GM23338 (cell line): Measurements from ENCODE around the gene IFIT1B.

Experiments used
- EZH2 ChIP-seq: fragments of 200-600 bp; sonication (generic); IDR thresholded peaks from one replicate; pipeline ENCODE4 v1.8.0; 2017; ENCODE audit warnings: antibody characterized with exemption, mild to moderate bottlenecking, low read depth; ENCODE audit not compliant: unreplicated experiment
- EZH2phosphoT487 ChIP-seq: fragments of 200-600 bp; sonication (generic); IDR thresholded peaks from one replicate; pipeline ENCODE4 v1.8.1; 2018; ENCODE audit warnings: antibody characterized with exemption; ENCODE audit not compliant: unreplicated experiment
- NANOG ChIP-seq: IDR thresholded peaks from 2 replicates; pipeline ENCODE4 v1.6.1; 2016; ENCODE audit warnings: antibody characterized with exemption, borderline replicate concordance
- TF ChIP-seq, protein P1 (sequence below), 2 experiments: fragments of 200-600 bp in 1 of 2; sonication (generic) in 1 of 2; conservative IDR thresholded peaks; 2 replicates each; pipeline versions ENCODE4 v1.5.1 to v1.6.1; 2016 to 2017; ENCODE audit warnings: antibody characterized with exemption in 2 of 2, low read depth in 2 of 2, mild to moderate bottlenecking in 2 of 2, moderate library complexity in 1 of 2
- TF ChIP-seq, protein P2 (sequence below): IDR thresholded peaks from one replicate; pipeline ENCODE4 v1.6.1; 2018; ENCODE audit warnings: antibody characterized with exemption; ENCODE audit not compliant: unreplicated experiment

DNA sequence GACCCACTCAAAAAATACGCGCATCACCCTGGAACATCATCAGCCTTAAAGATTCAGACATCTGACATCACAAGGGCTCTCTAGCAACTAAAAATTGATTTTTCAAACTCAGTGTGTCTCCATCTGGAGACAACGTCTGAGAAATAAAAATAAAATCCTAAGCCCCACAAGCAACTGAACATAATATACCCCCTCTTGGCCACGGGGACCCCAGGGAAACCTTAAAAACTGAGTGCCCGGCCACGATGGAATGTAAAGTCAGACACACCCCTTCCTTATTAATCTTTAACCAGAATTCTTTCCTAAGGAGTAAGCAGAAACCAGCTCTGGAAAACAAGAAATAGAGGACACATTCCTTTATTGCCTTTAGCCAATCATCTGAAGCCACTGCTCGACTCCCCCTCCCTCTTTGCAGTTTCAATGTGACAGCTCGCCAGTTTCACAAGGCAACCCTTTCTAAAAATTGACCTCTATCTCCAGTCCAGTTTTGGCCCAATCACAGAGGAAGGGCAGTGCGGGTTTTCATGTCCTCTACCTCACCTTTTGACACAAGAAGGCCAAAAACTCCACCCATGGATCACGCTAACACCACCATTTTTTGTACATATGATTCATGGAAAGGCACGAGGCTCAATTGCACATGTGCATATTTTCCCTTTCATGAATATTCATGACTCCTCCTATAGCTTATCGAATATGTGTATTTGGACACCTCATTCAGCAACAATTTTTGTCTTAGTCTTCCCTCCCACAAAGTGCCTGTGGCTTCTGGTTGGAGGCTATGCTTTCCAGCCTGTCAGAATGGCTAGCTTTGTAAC, 25.9 kb upstream of the IFIT1B start:
- TF ChIP-seq, protein P1, sequence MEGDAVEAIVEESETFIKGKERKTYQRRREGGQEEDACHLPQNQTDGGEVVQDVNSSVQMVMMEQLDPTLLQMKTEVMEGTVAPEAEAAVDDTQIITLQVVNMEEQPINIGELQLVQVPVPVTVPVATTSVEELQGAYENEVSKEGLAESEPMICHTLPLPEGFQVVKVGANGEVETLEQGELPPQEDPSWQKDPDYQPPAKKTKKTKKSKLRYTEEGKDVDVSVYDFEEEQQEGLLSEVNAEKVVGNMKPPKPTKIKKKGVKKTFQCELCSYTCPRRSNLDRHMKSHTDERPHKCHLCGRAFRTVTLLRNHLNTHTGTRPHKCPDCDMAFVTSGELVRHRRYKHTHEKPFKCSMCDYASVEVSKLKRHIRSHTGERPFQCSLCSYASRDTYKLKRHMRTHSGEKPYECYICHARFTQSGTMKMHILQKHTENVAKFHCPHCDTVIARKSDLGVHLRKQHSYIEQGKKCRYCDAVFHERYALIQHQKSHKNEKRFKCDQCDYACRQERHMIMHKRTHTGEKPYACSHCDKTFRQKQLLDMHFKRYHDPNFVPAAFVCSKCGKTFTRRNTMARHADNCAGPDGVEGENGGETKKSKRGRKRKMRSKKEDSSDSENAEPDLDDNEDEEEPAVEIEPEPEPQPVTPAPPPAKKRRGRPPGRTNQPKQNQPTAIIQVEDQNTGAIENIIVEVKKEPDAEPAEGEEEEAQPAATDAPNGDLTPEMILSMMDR (conservative IDR thresholded peaks at IDR 0.05; ENCODE audit: low read depth in 2 of 2), result no peak
- no peak for TF ChIP-seq EZH2
- no peak for TF ChIP-seq EZH2phosphoT487
- TF ChIP-seq, protein P2, sequence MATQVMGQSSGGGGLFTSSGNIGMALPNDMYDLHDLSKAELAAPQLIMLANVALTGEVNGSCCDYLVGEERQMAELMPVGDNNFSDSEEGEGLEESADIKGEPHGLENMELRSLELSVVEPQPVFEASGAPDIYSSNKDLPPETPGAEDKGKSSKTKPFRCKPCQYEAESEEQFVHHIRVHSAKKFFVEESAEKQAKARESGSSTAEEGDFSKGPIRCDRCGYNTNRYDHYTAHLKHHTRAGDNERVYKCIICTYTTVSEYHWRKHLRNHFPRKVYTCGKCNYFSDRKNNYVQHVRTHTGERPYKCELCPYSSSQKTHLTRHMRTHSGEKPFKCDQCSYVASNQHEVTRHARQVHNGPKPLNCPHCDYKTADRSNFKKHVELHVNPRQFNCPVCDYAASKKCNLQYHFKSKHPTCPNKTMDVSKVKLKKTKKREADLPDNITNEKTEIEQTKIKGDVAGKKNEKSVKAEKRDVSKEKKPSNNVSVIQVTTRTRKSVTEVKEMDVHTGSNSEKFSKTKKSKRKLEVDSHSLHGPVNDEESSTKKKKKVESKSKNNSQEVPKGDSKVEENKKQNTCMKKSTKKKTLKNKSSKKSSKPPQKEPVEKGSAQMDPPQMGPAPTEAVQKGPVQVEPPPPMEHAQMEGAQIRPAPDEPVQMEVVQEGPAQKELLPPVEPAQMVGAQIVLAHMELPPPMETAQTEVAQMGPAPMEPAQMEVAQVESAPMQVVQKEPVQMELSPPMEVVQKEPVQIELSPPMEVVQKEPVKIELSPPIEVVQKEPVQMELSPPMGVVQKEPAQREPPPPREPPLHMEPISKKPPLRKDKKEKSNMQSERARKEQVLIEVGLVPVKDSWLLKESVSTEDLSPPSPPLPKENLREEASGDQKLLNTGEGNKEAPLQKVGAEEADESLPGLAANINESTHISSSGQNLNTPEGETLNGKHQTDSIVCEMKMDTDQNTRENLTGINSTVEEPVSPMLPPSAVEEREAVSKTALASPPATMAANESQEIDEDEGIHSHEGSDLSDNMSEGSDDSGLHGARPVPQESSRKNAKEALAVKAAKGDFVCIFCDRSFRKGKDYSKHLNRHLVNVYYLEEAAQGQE, result no peak
- no peak for TF ChIP-seq NANOG
